COLO668 (cell line): ENCODE measurements around the gene KLHL26.

Experiments
- DNase-seq: peaks from one replicate; lab custom pipeline; 2025; ENCODE audit not compliant: unreplicated experiment; lab: John Stamatoyannopoulos, UW

Gene KLHL26

GRCh38 chr19:18646535-18647370 is 9.9 kb downstream of the KLHL26 start:
- DNase-seq = no peak

- DNase-seq = no peak
Measured at GRCh38 chr19:18647371-18647767, 10.5 kb downstream of the KLHL26 start.

GRCh38 chr19:18647807-18648206 is 11.0 kb downstream of the KLHL26 start:
- no peak for DNase-seq

- DNase-seq = no peak
Measured at GRCh38 chr19:18648973-18649315, 12.1 kb downstream of the KLHL26 start.

GRCh38 chr19:18649371-18650020 is 12.7 kb downstream of the KLHL26 start:
- DNase-seq = no peak

GRCh38 chr19:18650021-18650390 is 13.2 kb downstream of the KLHL26 start:
- DNase-seq = no peak

- no peak for DNase-seq
Measured at GRCh38 chr19:18650468-18651041, 13.7 kb downstream of the KLHL26 start.

GRCh38 chr19:18651300-18651699 is 14.5 kb downstream of the KLHL26 start:
- DNase-seq = no peak

GRCh38 chr19:18651733-18652132 is 14.9 kb downstream of the KLHL26 start:
- no peak for DNase-seq

GRCh38 chr19:18653853-18654252 is 17.0 kb downstream of the KLHL26 start:
- no peak for DNase-seq

GRCh38 chr19:18654469-18654868 is 17.6 kb downstream of the KLHL26 start:
- no peak for DNase-seq

- DNase-seq = no peak
Measured at GRCh38 chr19:18655173-18655844, 18.5 kb downstream of the KLHL26 start.

- no peak for DNase-seq
Measured at GRCh38 chr19:18656337-18657086, 19.7 kb downstream of the KLHL26 start.

- DNase-seq = peak; percentile 10
Measured at GRCh38 chr19:18657590-18658365, 20.9 kb downstream of the KLHL26 start.

GRCh38 chr19:18658366-18658855 is 21.6 kb downstream of the KLHL26 start:
- DNase-seq = no peak

GRCh38 chr19:18659281-18660050 is 22.6 kb downstream of the KLHL26 start:
- DNase-seq = no peak

- DNase-seq = no peak
Measured at GRCh38 chr19:18660051-18660910, 23.5 kb downstream of the KLHL26 start.

GRCh38 chr19:18660939-18661670 is 24.3 kb downstream of the KLHL26 start:
- no peak for DNase-seq
